GM18907 (cell line): ENCODE measurements around the gene RSPH1.

Source experiments
- ATAC-seq: cut with Tn5 transposase; IDR thresholded peaks from one replicate; pipeline ENCODE4 v1.9.1; 2021; ENCODE audit warnings: mild to moderate bottlenecking, moderate library complexity; ENCODE audit not compliant: unreplicated experiment

The RSPH1 gene

DNA sequence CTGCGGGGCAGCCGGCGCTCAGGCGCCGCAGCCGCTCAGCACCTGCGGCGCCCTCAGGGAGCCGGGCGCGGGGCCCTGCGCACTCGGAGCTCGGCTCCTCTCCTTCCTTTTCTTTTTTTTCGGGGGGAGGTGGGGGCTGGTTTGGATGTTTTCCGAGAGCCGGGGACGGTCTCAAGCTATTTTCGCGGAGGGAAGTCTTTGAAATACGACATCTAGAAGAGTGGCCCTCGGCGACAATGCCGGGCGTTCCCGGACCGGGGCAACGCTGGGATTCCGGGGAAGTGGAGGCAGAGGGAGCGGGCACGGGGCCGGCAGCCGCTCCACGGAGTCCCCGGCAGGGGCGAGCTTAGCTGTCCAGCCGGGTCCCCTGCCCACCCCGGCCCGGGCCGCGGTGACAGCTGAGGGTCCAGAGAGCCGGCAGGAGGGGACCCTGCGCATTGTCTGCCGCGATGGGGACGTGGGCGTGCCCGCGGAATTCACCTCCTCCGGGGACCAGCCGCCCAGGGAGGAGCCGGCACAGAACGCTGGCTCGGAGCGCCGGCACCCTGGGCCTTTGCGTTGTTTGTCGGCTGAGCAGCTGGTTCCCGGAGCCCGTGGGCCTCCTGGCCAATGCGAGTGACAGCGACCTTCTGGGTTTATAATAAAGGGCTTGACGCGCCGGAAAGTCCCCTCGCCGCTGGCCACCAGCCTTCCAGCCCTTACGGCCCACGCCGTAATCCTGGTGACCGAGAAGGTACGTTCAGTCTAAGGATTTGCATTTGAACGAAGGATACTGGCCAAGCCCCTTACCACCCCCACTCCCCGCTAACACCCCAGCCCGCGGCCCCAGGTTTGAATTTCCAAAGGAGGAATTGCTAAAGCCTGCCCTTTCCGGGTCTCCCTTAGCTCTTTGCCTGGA is 18.2 kb upstream of the RSPH1 start:
- ATAC-seq: peak; percentile 49

- peak; percentile 46 for ATAC-seq
Measured at GRCh38 chr21:42513151-42513984, 17.3 kb upstream of the RSPH1 start, which contains the start of gene SLC37A1. TSS of gene SLC37A1 (plus strand) at chr21:42513852. CDS start at chr21:42518455, 4,603 bp downstream.

DNA sequence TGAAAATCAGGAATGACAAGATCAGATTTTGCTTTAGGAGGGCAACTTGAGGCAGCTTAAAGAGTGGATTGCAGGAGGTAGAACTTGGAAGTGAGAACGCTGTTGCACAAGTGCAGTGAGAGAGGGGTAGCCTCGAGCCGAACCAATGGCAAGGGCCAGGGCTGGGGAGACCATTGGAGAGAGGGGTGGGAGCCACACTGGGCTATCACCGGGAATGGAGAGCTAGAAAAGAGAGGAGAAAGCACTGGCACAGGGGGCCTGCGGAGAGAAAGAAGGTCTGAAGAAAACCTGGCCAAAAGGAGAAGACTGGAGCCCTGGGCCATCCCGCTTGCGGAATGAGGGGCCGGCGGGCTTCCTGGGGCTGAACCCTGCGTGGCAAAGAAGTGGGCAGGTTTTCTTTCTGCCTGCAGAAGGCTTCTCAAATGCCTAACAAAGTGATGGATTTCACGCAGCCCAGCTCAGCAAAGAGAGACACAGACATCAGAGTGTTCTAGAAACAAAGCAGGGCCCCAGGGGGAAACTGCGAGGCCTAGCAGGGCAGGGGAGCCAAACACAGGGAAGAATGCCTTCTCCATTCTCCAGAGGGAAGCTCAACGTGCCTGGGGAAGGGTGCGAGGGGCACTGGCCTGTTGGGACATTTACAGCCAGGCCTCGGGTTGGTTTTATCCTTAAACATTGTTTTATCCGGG is 16.5 kb upstream of the RSPH1 start:
- no peak for ATAC-seq

- no peak for ATAC-seq
Measured at GRCh38 chr21:42509244-42509643, 13.2 kb upstream of the RSPH1 start.

- ATAC-seq: no peak
Measured at GRCh38 chr21:42508371-42508770, 12.3 kb upstream of the RSPH1 start.

DNA sequence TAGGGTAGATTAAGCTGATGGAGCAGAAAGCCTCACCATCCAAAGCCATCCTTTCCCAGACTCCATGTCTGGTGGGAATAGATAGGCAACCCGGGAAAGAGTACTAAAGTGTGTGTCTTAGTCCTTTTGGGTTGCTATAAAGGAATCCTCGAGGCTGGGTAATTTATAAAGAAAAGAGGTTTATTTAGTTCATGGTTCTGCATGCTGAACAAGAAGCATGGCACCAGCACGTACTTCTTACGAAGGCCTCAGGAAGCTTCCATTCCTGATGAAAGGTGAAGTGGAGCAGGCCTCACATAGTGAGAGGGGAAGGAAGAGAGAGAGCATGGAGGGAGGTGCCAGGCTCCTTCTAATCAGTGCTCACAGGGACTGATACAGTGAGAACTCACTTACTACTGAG is 11.4 kb upstream of the RSPH1 start:
- ATAC-seq: no peak

GRCh38 chr21:42505090-42505726 is 9.2 kb upstream of the RSPH1 start:
- peak; percentile 89 for ATAC-seq

- no peak for ATAC-seq
Measured at GRCh38 chr21:42503711-42504110, 7.7 kb upstream of the RSPH1 start.

DNA sequence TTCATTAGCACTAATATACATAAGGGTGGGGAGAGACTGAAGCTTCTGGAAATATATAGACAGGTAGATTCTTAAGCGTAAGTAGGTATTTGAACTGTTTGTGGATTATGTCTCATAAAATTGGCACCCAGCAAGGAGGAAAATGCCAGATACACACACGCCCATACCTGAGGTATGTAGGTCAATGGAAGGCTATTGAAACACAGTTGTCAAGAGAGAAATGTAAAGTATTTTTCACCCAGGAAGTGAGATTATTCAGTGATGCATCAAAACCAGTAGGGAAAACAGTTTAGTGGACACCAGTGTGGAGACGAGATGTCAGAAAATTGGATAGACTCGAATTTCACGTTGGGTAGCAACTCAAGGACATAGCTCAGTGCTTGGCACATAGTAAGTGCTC is 4.7 kb upstream of the RSPH1 start:
- no peak for ATAC-seq

DNA sequence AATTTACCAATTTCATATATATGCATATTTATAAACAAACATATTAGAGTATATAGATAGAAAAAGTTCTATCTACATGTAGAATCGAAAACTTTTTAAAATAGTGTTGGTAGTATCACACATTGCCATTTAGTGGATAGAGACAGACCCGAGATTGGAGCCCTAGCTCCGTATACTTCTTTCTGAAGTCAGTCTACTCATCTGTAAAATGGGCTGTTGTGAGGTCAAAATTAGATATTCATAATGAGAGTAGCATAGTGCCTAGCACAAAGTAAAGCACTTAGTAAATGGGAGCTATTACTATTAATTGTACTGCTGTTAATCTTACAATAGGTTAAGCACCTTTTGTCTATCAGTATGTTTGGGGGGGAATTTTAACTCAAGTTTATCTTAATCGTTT is 4.2 kb upstream of the RSPH1 start:
- ATAC-seq: no peak

DNA sequence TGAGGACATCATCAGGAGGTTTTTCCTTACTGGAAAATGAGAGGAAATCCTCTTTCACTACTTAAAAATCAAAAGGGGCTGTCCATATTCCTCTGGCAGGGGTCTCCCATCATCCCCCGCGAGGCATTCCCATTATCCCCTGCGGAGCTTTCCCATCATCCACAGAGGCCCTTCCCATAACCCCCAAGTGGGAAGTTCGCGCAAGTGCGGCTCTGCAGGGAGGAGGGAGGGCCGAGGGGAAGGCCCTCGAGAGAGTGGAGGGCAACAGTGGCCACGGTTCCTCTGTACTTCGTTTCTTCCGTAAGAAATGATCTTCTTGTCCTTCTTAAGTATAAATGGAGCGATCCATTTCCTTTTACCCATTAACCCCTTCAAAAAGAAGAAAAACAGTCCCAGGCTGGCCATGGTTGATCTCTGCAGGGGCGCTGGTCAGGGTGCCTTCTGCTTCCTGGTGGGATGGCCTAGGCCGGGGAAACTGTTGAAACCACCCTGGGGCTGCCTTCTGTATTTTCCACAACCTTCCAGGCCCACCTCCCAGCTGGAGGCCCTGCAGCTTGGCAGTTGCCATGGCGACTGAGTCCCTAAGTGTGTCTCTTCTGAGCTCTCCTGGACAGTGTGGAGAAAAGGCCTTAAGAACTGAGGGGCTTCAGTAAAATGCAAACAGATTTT is 3.6 kb upstream of the RSPH1 start:
- no peak for ATAC-seq

DNA sequence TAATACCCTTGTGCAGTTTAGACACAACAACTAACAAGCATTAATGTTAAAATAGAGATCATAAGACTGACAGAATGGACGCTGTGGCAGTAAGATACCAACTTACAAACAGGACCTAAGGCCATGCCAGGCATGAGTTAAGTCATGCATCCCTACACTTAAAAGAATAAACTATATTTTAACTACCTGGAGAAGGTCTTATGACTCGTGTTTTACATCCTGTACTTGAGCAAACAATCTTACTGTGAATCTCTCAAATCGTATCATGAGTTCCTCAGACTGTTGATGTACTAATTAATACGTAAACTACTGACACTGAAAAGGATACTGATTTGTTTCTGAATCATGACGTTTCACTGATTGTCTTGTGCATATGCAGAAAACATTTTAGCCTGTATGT is 2.0 kb upstream of the RSPH1 start:
- no peak for ATAC-seq

- no peak for ATAC-seq
Measured at GRCh38 chr21:42496839-42497202, 797 bp upstream of the RSPH1 start.

DNA sequence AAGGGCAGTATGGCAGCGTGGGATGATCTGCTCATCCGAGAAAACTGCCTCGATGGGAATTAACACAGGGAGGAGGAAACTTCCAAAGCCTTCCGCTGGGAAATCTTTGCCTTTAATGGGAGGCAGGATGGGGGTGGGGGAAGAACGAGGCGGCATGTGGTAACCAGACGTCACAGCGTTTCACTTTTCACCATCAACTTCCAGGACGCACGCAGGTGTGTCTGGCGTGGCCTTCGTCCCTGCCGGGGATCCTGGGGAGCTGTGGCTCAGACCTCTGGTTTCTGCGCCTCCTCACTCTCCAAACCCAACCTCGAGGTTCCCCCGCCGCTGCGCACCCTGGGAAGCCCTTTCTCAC is 282 bp downstream of the RSPH1 start:
- ATAC-seq: no peak

DNA sequence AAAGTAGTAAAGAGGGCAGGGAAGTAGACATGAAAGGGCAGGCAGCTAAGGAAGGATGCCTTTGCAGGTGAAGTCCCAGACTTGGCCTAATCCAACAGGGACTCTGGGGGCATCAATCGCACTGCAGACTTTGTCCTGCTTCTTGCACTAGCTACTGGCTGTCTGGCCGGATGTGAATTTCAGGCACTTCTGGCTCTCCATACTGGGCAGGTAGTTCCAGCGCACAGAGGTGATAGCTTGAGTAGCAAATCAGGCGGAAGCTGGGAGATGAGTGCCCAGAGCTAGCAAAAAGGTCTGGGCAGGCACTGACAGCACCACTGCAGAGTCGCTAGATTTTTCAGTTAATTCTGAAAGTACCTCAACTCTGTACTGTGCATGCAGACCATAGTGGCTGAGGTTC is 997 bp downstream of the RSPH1 start:
- no peak for ATAC-seq

GRCh38 chr21:42493109-42494060 is 2.6 kb downstream of the RSPH1 start:
- no peak for ATAC-seq

GRCh38 chr21:42492201-42492600 is 3.8 kb downstream of the RSPH1 start:
- no peak for ATAC-seq

DNA sequence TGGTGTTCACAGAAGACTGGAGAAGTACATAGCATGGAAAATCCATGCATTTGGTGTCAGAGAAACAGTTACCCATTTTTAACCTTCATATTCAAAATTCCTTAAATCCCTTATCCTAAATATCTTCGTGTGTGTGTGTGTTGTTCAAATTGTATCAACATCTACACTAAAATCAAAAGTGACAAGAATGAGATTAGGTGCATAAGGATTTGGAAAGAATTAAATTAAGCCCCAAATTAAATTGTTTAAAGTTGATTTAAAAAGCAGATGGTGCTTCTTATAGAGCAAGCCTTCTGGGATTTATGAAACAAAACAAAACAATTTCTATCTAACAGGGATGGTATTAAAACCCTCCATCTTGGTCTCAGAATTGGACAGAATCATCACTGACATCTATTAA is 4.7 kb downstream of the RSPH1 start:
- no peak for ATAC-seq

DNA sequence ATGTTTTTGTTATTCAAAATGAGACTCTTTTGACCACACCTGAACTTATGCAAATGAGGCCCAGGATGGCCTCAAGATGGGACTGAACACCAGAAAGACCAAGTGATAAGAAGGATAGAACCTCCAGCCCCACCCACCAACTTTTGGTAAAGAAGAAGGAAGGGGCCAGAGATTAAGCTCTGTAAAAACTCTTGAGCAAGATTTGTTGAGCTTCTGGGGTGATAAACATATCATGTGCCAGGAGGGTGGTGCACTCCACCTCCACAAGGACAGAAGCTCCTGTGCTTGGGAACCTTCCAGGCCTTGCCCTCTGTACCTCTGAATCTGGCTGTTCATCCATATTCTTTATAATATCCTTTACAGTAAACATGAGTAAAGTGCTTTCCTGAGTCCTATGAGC is 5.3 kb downstream of the RSPH1 start:
- ATAC-seq: no peak
